SU-DHL-6 (cell line): ENCODE results near the gene FAM163A.

Source experiments
- EZH2phosphoT487 ChIP-seq: fragments of 200-600 bp; sonication (generic), shearing (Covaris generic); conservative IDR thresholded peaks from 2 replicates; pipeline ENCODE4 v1.6.1; 2018; ENCODE audit warnings: mild to moderate bottlenecking, antibody characterized with exemption, low read length, moderate library complexity, mixed read lengths
- TF ChIP-seq, protein P1 (sequence below): fragments of 200-600 bp; sonication (generic); IDR thresholded peaks from one replicate; pipeline ENCODE4 v1.5.1; 2017; ENCODE audit warnings: antibody characterized with exemption, mild to moderate bottlenecking, low read length, moderate library complexity; ENCODE audit not compliant: insufficient read depth, poor library complexity, severe bottlenecking

- TF ChIP-seq, protein P1, sequence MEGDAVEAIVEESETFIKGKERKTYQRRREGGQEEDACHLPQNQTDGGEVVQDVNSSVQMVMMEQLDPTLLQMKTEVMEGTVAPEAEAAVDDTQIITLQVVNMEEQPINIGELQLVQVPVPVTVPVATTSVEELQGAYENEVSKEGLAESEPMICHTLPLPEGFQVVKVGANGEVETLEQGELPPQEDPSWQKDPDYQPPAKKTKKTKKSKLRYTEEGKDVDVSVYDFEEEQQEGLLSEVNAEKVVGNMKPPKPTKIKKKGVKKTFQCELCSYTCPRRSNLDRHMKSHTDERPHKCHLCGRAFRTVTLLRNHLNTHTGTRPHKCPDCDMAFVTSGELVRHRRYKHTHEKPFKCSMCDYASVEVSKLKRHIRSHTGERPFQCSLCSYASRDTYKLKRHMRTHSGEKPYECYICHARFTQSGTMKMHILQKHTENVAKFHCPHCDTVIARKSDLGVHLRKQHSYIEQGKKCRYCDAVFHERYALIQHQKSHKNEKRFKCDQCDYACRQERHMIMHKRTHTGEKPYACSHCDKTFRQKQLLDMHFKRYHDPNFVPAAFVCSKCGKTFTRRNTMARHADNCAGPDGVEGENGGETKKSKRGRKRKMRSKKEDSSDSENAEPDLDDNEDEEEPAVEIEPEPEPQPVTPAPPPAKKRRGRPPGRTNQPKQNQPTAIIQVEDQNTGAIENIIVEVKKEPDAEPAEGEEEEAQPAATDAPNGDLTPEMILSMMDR: no peak
- TF ChIP-seq EZH2phosphoT487: no peak
Observed at GRCh38 chr1:179806333-179806732, 63.2 kb downstream of the FAM163A start.
